ENCODE data around the gene DGLUCY. TPM values are rescaled to one million over a fixed set of nuclear protein-coding genes. Genes with fewer than 3 reads are reported as not detected.
A peak's percentile ranks its signal among the peaks of the same experiment; 100 is the strongest.

The DGLUCY gene
- total RNA-seq (2021; ENCODE audit: unreplicated experiment): 67.0 TPM
- 42.9 and 44.8 TPM in 2 replicates for polyA plus RNA-seq (2012)
- percentile 80 among the genes with signal in this experiment for Bru-seq, nascent RNA
- percentile 70 among the genes with signal in this experiment for BruChase-seq, experiment 1, labeled RNA remaining after a 6-hour chase
- percentile 79 among the genes with signal in this experiment for BruChase-seq, experiment 2, labeled RNA remaining after a 2-hour chase
- long read RNA-seq, transcript DGLUCY-201 (14 exons, 2,967 nt): major isoform, 12 of 72 reads
- long read RNA-seq, partial matches to known transcripts: 12 of 72 reads
- long read RNA-seq, other reads (novel, unspliced or antisense): 47 of 72 reads

DNA sequence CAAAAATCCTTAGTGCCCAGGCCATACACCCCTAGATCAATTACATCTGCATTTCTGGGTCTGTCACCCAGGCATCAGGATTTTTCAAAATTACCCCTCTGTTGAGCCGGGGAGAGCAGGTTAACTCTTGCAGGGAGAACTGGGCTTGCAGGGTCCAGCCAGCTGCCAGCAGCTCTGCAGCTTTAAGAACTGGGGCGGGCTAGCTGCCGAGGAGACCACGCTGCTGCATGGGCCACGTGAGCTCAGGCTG lies at the start of gene DGLUCY:
Gene DGLUCY (plus strand): TSS at position 245 of the 250 bp plus-strand sequence. CDS start 46,222 bp downstream, outside the sequence.
- RAD21 ChIA-PET (ENCODE audit: low non-redundant PET in 1 of 2, low total read pairs in 2 of 2, uncharacterized antibody in 2 of 2, unreplicated experiment in 2 of 2): no interaction called here
- Histone ChIP-seq H3K4me3 (replicated peaks in 1 of 2; ENCODE audit: low read depth in 1 of 2, low read length in 2 of 2) (peak within 1 kb of the TSS; percentile 76 to 80), H3K4me1 (ENCODE audit: control insufficient read depth in 1 of 2, insufficient read depth in 2 of 2, low read length in 2 of 2) (peaks cover 24 to 63% of the 10 kb centered on the region in 2 experiments), H3K27me3 (ENCODE audit: insufficient read depth, low read length) (no peaks in the 10 kb centered on the region), H3K9me3 (ENCODE audit: control insufficient read depth in 1 of 2, insufficient read depth in 1 of 2, low read depth in 1 of 2, low read length in 2 of 2) (0 out of 4 replicates have a peak, but pooled peaks cover 0 to 3% of the 10 kb centered on the region in 2 experiments), H4K20me1 (ENCODE audit: insufficient read depth) (no peaks in the 10 kb centered on the region), H3K9me2 (ENCODE audit: insufficient read depth) (no peaks in the 10 kb centered on the region), H3K4me2 (ENCODE audit: low read length) (peak within 1 kb of the TSS; percentile 83), H3K27ac (ENCODE audit: low read depth, low read length) (peak within 1 kb of the TSS; percentile 85), H3K36me3 (ENCODE audit: control insufficient read depth in 1 of 2, insufficient read depth in 2 of 2, low read length in 2 of 2) (peaks cover 0 to 19% of the 10 kb centered on the region in 2 experiments; a peak in 2 of 4 replicates), H3K79me2 (ENCODE audit: insufficient read depth, low read length) (peaks cover 45% of the 10 kb centered on the region), H2AFZ (ENCODE audit: low read depth, low read length, poor library complexity, severe bottlenecking) (peak within 1 kb of the TSS; percentile 60), H3K9ac (ENCODE audit: low read length) (peak within 1 kb of the TSS; percentile 73)
- DNase-seq (ENCODE audit: low read depth, low spot score): no peak
- CTCF ChIA-PET: interaction anchor here (1.1 kb wide), 1 partner anchor 53 kb away, joined by 3 read pairs; the partner anchor contains the start of gene RPS6KA5
- TSS peak; percentile 28 for BruUV-seq (replicated peaks)
- no peak; the same call in 1 of the 2 replicates for ATAC-seq
- TF ChIP-seq SP1 (IDR thresholded peaks at IDR 0.05; ENCODE audit: low read depth) (peak; percentile 58; the same call in 1 of the 2 replicates), YY1 (IDR thresholded peaks at IDR 0.05; ENCODE audit: extremely low read depth, insufficient replicate concordance, low read depth, low read length) (no peak), CBX3 (IDR thresholded peaks at IDR 0.05; ENCODE audit: low read depth) (0 out of 2 replicates have a peak, but pooled peaks have one; percentile 46), RAD21 (IDR thresholded peaks at IDR 0.05; ENCODE audit: low read depth) (no peak), MAX (IDR thresholded peaks at IDR 0.05) (peak; percentile 97; the same call in 1 of the 2 replicates)
- intact Hi-C loops (cut with micrococcal nuclease): loop anchor here (1.0 kb wide), 1 partner anchor 143 kb away; no protein-coding TSS in a partner anchor
- POLR2A ChIA-PET: interaction anchor here (1.0 kb wide), 1 partner anchor 9 kb away, joined by 4 read pairs; no protein-coding TSS in a partner anchor

- DNase-seq (ENCODE audit: low read depth, low spot score) (no peak), ATAC-seq (no peak)
- Histone ChIP-seq H3K9me2 (ENCODE audit: insufficient read depth) (no peaks in the 10 kb centered on the region), H3K9ac (ENCODE audit: low read length) (no peak overlapping the region), H3K27ac (ENCODE audit: low read depth, low read length) (no peak overlapping the region), H3K4me2 (ENCODE audit: low read length) (no peak overlapping the region), H3K9me3 (ENCODE audit: control insufficient read depth in 1 of 2, insufficient read depth in 1 of 2, low read depth in 1 of 2, low read length in 2 of 2) (no peaks in the 10 kb centered on the region), H3K36me3 (ENCODE audit: control insufficient read depth in 1 of 2, insufficient read depth in 2 of 2, low read length in 2 of 2) (no peaks in the 10 kb centered on the region), H3K79me2 (ENCODE audit: insufficient read depth, low read length) (no peaks in the 10 kb centered on the region), H2AFZ (ENCODE audit: low read depth, low read length, poor library complexity, severe bottlenecking) (no peak overlapping the region), H3K4me1 (ENCODE audit: control insufficient read depth in 1 of 2, insufficient read depth in 2 of 2, low read length in 2 of 2) (peaks cover 9 to 22% of the 10 kb centered on the region in 2 experiments; a peak in 3 of 4 replicates), H3K27me3 (ENCODE audit: insufficient read depth, low read length) (no peaks in the 10 kb centered on the region), H4K20me1 (ENCODE audit: insufficient read depth) (no peaks in the 10 kb centered on the region), H3K4me3 (replicated peaks in 1 of 2; ENCODE audit: low read depth in 1 of 2, low read length in 2 of 2) (no peak overlapping the region)
- ChIA-PET RAD21 (ENCODE audit: low non-redundant PET in 1 of 2, low total read pairs in 2 of 2, uncharacterized antibody in 2 of 2, unreplicated experiment in 2 of 2) (no interaction called here), POLR2A (no interaction called here), CTCF (no interaction called here)
- intact Hi-C loops (cut with micrococcal nuclease): no loop called here
- TF ChIP-seq POLR2A (IDR thresholded peaks at IDR 0.05; ENCODE audit: borderline replicate concordance, extremely low read depth, insufficient read depth, insufficient read length): no peak
- no TSS peak for BruUV-seq (replicated peaks)
These were observed 48.6 kb upstream of the DGLUCY start for GRCh38 chr14:91065266-91065665.
